GM23338 (cell line): ENCODE results near the gene TTLL9. TPM values are rescaled to one million over a fixed set of nuclear protein-coding genes. Genes with fewer than 3 reads are reported as not detected.

ENCODE experiments used
- ATAC-seq: fragments of 200-7000 bp; cut with Tn5 transposase; 3 replicates; pipeline ENCODE4 v1.9.1; 2020
- DNase-seq: peaks from one replicate; pipeline ENCODE4 v3.0.0-alpha.2; 2015; ENCODE audit warnings: low spot score
- H2AFZ ChIP-seq: fragments of 200-600 bp; sonication (generic); 2 replicates; pipeline ENCODE4 v1.8.0; 2016; ENCODE audit warnings: antibody characterized with exemption, mild to moderate bottlenecking, moderate library complexity
- H3F3A ChIP-seq: fragments of 200-600 bp; sonication (generic); replicated peaks from 2 replicates; pipeline ENCODE4 v1.8.0; 2017; ENCODE audit warnings: antibody characterized with exemption, mixed run types, low read depth
- H3K27ac ChIP-seq: fragments of 200-600 bp; sonication (generic); 2 replicates; pipeline ENCODE4 v1.6.1; 2016; ENCODE audit warnings: low read depth
- H3K27me3 ChIP-seq: fragments of 200-600 bp; sonication (generic); 2 replicates; pipeline ENCODE4 v1.8.0; 2016; ENCODE audit warnings: mild to moderate bottlenecking, mixed run types, moderate library complexity; ENCODE audit not compliant: insufficient read depth
- H3K36me3 ChIP-seq: fragments of 200-600 bp; sonication (generic); 2 replicates; pipeline ENCODE4 v1.8.0; 2016; ENCODE audit warnings: mild to moderate bottlenecking; ENCODE audit not compliant: insufficient read depth
- H3K4me1 ChIP-seq: fragments of 200-600 bp; sonication (generic); 2 replicates; pipeline ENCODE4 v1.8.0; 2016; ENCODE audit warnings: mild to moderate bottlenecking, moderate library complexity; ENCODE audit not compliant: insufficient read depth
- H3K4me2 ChIP-seq: fragments of 200-600 bp; sonication (generic); 2 replicates; pipeline ENCODE4 v1.7.1; 2017; ENCODE audit warnings: mixed run types
- H3K4me3 ChIP-seq: fragments of 200-600 bp; sonication (generic); 2 replicates; pipeline ENCODE4 v1.6.1; 2016; ENCODE audit warnings: mixed run types
- H3K79me2 ChIP-seq: fragments of 200-600 bp; sonication (generic); replicated peaks from 2 replicates; pipeline ENCODE4 v1.8.0; 2017; ENCODE audit warnings: mild to moderate bottlenecking; ENCODE audit not compliant: insufficient read depth
- H3K9me2 ChIP-seq: fragments of 200-600 bp; sonication (generic); 2 replicates; pipeline ENCODE4 v1.8.0; 2017; ENCODE audit not compliant: insufficient read depth
- H4K20me1 ChIP-seq: fragments of 200-600 bp; sonication (generic); replicated peaks from 2 replicates; pipeline ENCODE4 v1.8.0; 2017; ENCODE audit warnings: mild to moderate bottlenecking; ENCODE audit not compliant: insufficient read depth
- H3K27ac Mint-ChIP-seq: 2 replicates; pipeline ENCODE4 v1.8.0; 2020; ENCODE audit warnings: inconsistent platforms, mild to moderate bottlenecking, moderate library complexity, mixed read lengths
- H3K27me3 Mint-ChIP-seq: 3 replicates; pipeline ENCODE4 v1.8.0; 2022; ENCODE audit warnings: low read depth, mild to moderate bottlenecking, moderate library complexity, mixed read lengths, inconsistent platforms; ENCODE audit not compliant: insufficient read depth, poor library complexity
- H3K36me3 Mint-ChIP-seq: 3 replicates; pipeline ENCODE4 v1.8.0; 2021; ENCODE audit warnings: low read depth, mild to moderate bottlenecking, inconsistent platforms, moderate library complexity, mixed read lengths
- H3K4me1 Mint-ChIP-seq: 3 replicates; pipeline ENCODE4 v1.8.0; 2020; ENCODE audit warnings: mild to moderate bottlenecking, inconsistent platforms, mixed read lengths
- H3K4me3 Mint-ChIP-seq: 3 replicates; pipeline ENCODE4 v1.8.0; 2021; ENCODE audit warnings: moderate library complexity, mild to moderate bottlenecking, inconsistent platforms, mixed read lengths
- H3K9me3 Mint-ChIP-seq: 3 replicates; pipeline ENCODE4 v1.8.0; 2020; ENCODE audit warnings: moderate library complexity, mild to moderate bottlenecking, inconsistent platforms, mixed read lengths
- CTCF ChIP-seq, 2 experiments: fragments of 200-600 bp in 1 of 2; sonication (generic) in 1 of 2; conservative IDR thresholded peaks; 2 replicates each; pipeline versions ENCODE4 v1.5.1 to v1.6.1; 2016 to 2017; ENCODE audit warnings: antibody characterized with exemption in 2 of 2, low read depth in 2 of 2, mild to moderate bottlenecking in 2 of 2, moderate library complexity in 1 of 2
- ETS1 ChIP-seq: IDR thresholded peaks from 2 replicates; pipeline ENCODE4 v1.6.1; 2016; ENCODE audit warnings: antibody characterized with exemption
- EZH2 ChIP-seq: fragments of 200-600 bp; sonication (generic); IDR thresholded peaks from one replicate; pipeline ENCODE4 v1.8.0; 2017; ENCODE audit warnings: antibody characterized with exemption, mild to moderate bottlenecking, low read depth; ENCODE audit not compliant: unreplicated experiment
- JUNB ChIP-seq: IDR thresholded peaks from one replicate; pipeline ENCODE4 v1.6.1; 2016; ENCODE audit warnings: antibody characterized with exemption; ENCODE audit not compliant: unreplicated experiment
- NANOG ChIP-seq: IDR thresholded peaks from 2 replicates; pipeline ENCODE4 v1.6.1; 2016; ENCODE audit warnings: antibody characterized with exemption, borderline replicate concordance
- STAT1 ChIP-seq: IDR thresholded peaks from one replicate; pipeline ENCODE4 v1.6.1; 2016; ENCODE audit warnings: antibody characterized with exemption; ENCODE audit not compliant: unreplicated experiment
- ZNF331 ChIP-seq: fragments of 250-450 bp; sonication (Bioruptor Pico); IDR thresholded peaks from 2 replicates; pipeline ENCODE4 v1.5.0; 2020; ENCODE audit warnings: low read depth, mild to moderate bottlenecking, moderate library complexity
- ZNF462 ChIP-seq: fragments of 250-450 bp; sonication (Bioruptor Pico); IDR thresholded peaks from 2 replicates; pipeline ENCODE4 v1.5.0; 2020; ENCODE audit warnings: mild to moderate bottlenecking, moderate library complexity
- polyA plus RNA-seq: library from polyadenylated mRNA; unstranded; fragments of >200 nt; fragmentation: Nextera tagmentation; extraction: Ambion mirVana; gene quantifications from 2 replicates; pipeline ENCODE4 v1.2.1, GENCODE V29; 2016
- total RNA-seq: library from RNA; depleted of rRNA; stranded (reverse); fragments of >200 nt; shearing (Covaris generic); gene quantifications from 2 replicates; pipeline ENCODE4 v1.2.3, GENCODE V29; 2014

The TTLL9 gene
- total and polyA plus RNA-seq, 2 experiments from 2014 or later, result not detected

- Histone ChIP-seq H4K20me1 (no peaks in the 10 kb centered on the region; the same call in 1 of the 2 replicates), H3K36me3 (no peaks in the 10 kb centered on the region), H3K79me2 (no peaks in the 10 kb centered on the region), H2AFZ (no peak overlapping the region), H3K4me3 (no peak overlapping the region), H3F3A (0 out of 2 replicates have a peak, but pooled peaks cover 9% of the 10 kb centered on the region), H3K27ac (no peak overlapping the region), H3K27me3 (no peaks in the 10 kb centered on the region), H3K4me1 (peaks cover 4% of the 10 kb centered on the region), H3K4me2 (no peak overlapping the region), H3K9me2 (no peaks in the 10 kb centered on the region)
- no peak for DNase-seq
- no peak for ATAC-seq
- Mint-ChIP-seq H3K27me3 (peaks cover 9% of the 10 kb centered on the region), H3K27ac (no peak overlapping the region), H3K36me3 (no peaks in the 10 kb centered on the region), H3K4me1 (peaks cover 3% of the 10 kb centered on the region; the same call in 2 of the 3 replicates), H3K4me3 (no peak overlapping the region), H3K9me3 (no peaks in the 10 kb centered on the region; the same call in 2 of the 3 replicates)
- TF ChIP-seq JUNB (no peak), NANOG (no peak), STAT1 (no peak), ZNF331 (CRISPR knock-in tag) (no peak), EZH2 (no peak), ZNF462 (CRISPR knock-in tag) (no peak), ETS1 (no peak), CTCF (conservative IDR thresholded peaks at IDR 0.05; ENCODE audit: low read depth in 2 of 2) (no peak)
Observed at GRCh38 chr20:31824125-31824485, 46.3 kb upstream of the TTLL9 start.
